OCI-LY1 (cell line): ENCODE data around the gene PCDHGA2.

Experiments used
- CTCF ChIP-seq: fragments of 200-600 bp; sonication (generic), shearing (Covaris generic); IDR thresholded peaks from 2 replicates; pipeline ENCODE4 v1.5.1; 2017; ENCODE audit warnings: mild to moderate bottlenecking, antibody characterized with exemption, low read length, moderate library complexity, mixed read lengths
- EZH2 ChIP-seq: fragments of 200-600 bp; sonication (generic), shearing (Covaris generic); IDR thresholded peaks from 2 replicates; pipeline ENCODE4 v1.8.0; 2017; ENCODE audit warnings: borderline replicate concordance, mixed run types, mild to moderate bottlenecking, antibody characterized with exemption, low read length, moderate library complexity, mixed read lengths

- TF ChIP-seq CTCF (no peak), EZH2 (no peak)
Observed at GRCh38 chr5:141388661-141389060, 50.1 kb downstream of the PCDHGA2 start.
